ENCODE results near the gene MAPRE2.
"Not testable (repeated sequence)": the region's sequence is repeated elsewhere in the genome, so short reads cannot be mapped to it uniquely, and the experiment has no call there.

The MAPRE2 gene

DNA sequence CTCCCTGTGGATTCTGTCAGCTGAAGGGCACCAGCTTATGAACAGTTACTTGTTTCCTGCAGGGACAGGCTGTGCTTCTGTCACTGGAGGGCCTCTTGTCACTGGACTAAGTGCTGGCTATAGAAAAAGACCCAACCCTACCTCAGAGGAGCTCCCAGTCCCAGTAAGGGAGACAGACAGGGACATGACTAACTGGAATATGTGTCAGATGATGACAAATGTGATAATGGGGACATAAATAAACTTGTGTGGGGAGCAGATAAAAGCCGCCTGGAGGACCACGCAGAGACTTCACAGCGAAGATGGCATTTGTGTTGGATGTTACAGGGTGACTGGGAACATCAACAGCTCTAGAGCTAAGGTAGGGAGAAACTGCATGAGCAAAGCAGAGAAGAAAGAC lies 95.0 kb downstream of the MAPRE2 start:
- no peak for DNase-seq (ENCODE audit: low read depth, low spot score)
- no peak overlapping the region for H3K4me3 ChIP-seq (ENCODE audit: low read length)

DNA sequence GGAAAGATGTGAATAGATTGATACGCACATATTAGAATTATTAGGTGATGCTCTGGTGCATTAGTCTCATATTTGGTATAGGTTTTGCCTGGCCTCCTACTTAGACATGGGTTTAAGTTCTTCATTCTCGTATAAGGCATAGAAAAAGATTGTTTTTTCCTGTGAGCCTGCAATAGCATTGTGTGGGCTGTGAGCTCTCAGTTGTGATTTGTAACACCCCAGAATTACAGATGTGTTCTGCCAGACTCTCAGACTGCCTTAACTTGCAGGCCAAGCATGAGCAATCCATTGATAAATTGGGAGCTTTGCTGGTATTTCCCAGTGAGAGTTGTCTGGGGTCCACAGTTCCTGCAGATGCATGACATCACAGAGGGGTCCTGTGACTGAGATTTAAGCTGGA lies 95.7 kb downstream of the MAPRE2 start:
- no peak for DNase-seq (ENCODE audit: low read depth, low spot score)
- no peak overlapping the region for H3K4me3 ChIP-seq (ENCODE audit: low read length)

DNA sequence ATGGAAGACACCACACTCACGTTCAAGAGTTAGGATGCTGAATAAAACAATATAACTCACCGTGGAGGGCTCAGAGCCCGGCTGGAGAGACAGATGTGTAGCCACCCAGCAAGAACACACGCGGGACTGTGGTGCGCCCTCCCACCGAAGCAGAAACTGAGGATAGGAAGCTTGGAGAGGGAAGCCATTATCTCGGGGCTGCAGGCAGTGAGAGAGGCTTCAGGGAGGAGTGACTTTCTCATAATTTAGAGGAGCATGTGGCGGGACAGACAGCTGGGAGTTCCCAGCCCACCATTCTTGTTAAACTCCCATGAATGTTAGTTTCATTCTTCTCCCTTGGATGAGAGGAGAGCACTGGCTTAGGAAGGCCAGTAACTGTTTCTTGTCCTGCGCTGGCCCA lies 96.4 kb downstream of the MAPRE2 start:
- no peak for DNase-seq (ENCODE audit: low read depth, low spot score)
- H3K4me3 ChIP-seq (ENCODE audit: low read length), result no peak overlapping the region

DNA sequence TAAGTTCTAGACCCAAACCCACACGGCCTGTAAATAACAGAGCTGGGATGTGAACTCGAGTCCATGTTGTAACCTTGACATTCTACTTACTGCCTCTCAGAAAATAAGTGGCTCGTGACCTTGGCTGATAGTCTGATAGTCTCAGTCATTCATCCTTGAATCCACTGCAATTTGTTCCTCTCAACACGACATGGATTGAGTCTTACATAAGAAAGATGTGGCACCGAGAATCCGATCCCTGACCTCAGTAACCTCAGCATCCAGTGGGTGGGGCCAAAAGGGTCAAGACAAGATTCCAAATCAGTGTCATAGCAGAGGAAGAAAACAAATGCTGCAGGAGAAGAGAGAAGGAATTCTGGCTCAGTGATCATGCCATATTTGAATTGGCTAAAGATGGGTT lies 97.6 kb downstream of the MAPRE2 start:
- H3K4me3 ChIP-seq (ENCODE audit: low read length), result no peak overlapping the region

DNA sequence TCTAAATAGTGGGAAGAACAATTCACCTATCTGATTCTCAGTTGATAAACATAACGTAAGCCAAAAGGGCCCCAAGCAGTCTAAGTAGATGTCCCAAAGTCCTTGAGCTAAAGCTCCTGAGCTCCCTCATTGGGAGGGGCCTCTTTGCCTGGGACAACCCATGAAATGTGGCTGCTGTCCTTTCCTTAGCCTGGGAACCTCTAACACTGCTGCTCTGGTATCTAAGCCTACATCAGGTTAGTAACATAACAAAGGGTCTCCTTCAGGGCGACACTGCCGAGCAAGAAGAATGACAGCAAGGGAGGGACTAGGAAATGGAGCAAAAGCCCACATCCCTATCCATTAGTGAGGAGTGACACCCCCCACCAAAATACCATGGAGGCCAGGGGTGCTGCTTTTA lies 98.3 kb downstream of the MAPRE2 start:
- H3K4me3 ChIP-seq (ENCODE audit: low read length), result no peak overlapping the region
- no peak for DNase-seq (ENCODE audit: low read depth, low spot score)

More for the DNA sequence above, 97.6 kb downstream of the MAPRE2 start:
- DNase-seq (ENCODE audit: low read depth, low spot score), result no peak

DNA sequence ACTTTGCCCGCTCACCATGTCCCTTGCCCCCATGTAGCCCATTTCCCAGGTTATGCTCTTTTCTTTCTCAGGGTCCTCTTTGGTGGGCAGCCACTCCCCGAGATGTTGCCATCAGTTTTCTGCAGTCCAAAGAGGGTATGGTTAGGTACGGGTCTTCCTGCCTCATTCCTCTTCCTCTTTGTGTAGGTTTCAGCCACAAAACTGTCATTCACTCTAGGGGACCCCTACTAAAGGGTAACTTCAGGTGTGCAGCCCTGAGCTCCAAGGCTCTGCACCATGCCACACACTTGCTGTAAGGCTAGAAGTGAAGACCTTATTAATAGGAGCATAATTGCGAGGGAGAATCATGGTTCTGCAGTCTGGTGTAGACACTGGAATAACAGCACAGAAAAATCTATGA lies 99.9 kb downstream of the MAPRE2 start:
- DNase-seq (ENCODE audit: low read depth, low spot score), result no peak
- H3K4me3 ChIP-seq (ENCODE audit: low read length), result no peak overlapping the region

DNA sequence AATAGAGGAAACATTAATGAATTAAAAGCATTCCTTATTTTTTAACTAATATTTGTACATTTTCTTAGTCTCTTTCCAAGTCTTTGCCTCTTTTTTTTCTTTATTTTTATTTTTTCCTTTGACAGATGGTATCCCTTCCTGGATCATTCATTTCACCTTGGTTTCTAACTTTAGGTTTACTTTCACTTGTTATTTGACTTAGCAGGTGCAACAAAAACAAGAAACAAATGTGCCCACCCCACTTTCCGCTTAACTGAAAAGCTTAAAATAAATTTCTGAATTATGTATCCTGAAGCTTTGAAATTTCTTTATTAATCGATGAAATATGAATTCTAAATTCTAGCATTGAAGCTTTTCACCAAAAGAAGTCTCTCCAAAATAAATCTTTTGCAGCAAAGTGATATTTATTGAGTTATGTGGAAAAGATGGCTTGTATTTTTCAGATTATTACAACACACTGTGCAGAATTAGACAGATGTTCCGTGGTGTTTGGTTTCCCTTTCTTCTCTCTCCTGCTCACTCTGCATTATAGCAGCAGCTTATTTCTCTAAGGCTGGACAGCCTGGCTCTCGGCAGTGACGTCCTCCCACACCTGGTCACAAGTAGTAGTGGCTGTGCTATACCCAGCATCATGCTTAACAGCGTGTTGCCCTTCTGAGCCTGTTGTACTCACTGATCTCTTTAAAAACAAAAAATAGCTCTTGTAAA lies 100.5 kb downstream of the MAPRE2 start:
- DNase-seq (ENCODE audit: low read depth, low spot score), result no peak
- H3K4me3 ChIP-seq (ENCODE audit: low read length), result no peak overlapping the region

DNA sequence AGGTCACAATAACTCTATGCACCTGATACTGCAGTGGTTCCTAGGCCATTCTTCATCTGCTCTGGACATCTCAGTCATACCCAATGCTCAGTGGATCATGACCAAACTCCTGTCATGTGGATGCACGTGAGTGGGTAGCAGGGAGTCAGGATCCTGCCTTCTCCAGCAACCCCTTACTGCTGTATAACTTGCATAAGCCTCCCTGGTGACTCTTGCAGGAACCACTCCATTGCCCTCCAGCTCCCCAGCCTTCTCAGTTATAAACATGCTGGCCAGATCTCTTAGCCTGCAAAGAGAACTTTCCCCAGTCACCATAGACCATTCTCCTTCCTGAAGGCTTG lies 101.0 kb downstream of the MAPRE2 start:
- no peak overlapping the region for H3K4me3 ChIP-seq (ENCODE audit: low read length)
- no peak for DNase-seq (ENCODE audit: low read depth, low spot score)

DNA sequence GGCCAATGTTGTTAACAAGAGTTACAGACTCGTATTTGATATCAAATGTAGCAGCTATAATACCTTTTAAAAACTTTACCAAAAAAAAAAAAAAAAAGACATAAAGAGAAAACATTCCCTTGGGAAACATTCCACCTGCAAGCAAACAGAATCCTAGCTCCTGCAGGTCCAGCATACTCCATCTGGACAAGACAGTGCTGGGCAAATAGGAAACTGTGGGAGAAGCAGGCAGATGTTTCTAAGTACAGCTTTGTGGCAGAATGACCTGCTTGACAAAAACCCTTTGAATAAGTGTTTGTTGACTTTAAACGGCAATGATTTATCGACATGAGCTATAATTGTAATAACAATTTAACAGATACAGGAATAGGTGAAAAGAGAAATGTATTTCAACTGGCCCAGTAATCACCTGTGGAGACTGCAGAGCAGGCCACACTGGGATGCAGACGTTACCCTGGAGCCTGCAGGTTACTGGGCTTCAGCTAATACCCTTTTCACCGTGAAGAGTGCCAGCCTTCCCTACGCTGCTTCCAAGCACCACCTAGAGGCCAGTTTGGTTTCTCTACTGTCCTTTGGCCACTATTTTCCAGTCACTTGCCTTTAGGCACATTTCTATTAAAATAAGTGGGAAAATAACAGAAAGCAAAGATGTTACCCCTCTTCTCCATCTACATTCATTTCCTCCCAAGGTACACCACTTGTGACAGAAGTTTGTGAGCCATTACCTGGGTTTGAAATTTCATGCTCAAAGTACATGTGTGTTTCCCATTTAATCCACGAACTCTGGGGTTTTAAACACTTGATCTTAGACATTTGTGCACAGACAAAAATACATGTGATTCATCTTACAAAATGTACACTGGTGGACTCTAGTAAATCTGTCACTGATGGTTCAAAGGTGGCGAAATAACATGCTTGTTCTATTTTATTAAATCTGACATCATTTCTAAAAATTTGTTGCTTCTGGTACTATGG lies 102.7 kb downstream of the MAPRE2 start:
- H3K4me3 ChIP-seq (ENCODE audit: low read length), result no peak overlapping the region
- peak; percentile 27 for DNase-seq (ENCODE audit: low read depth, low spot score)

DNA sequence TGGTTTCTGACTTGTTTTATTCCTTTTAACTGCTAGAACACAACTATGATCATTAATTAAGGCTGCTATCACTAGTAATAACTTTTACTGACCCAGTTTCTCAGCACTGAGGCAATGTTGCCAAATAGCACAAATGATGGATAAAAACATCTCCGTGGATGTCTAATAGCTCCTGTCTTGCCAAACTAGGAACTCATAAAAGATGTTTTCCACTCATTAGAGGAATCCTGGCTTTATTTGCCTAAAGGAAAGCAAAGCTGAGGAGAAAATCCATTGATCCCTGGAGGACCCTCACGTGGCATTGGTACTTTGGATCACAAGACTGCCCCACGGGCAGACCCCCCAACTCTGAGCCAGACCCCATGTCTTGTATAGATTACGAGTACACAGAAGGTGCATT lies 103.5 kb downstream of the MAPRE2 start:
- no peak for DNase-seq (ENCODE audit: low read depth, low spot score)
- H3K4me3 ChIP-seq (ENCODE audit: low read length), result no peak overlapping the region

DNA sequence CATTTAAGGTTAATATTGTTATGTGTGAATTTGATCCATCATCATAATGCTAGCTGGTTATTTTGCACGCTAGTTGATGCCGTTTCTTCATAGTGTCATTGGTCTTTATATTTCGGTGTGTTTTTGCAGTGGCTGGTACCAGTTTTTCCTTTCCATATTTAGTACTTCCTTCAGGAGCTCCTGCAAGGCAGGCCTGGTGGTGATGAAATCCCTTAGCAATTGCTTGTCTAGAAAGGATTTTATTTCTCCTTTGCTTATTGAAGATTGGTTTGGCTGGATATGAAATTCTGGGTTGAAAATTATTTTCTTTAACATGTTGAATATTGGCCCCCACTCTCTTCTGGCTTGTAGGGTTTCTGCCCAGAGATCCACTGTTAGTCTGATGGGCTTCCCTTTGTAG lies 109.0 kb downstream of the MAPRE2 start:
- not testable (repeated sequence) for H3K4me3 ChIP-seq (ENCODE audit: low read length); DNase-seq (ENCODE audit: low read depth, low spot score)

DNA sequence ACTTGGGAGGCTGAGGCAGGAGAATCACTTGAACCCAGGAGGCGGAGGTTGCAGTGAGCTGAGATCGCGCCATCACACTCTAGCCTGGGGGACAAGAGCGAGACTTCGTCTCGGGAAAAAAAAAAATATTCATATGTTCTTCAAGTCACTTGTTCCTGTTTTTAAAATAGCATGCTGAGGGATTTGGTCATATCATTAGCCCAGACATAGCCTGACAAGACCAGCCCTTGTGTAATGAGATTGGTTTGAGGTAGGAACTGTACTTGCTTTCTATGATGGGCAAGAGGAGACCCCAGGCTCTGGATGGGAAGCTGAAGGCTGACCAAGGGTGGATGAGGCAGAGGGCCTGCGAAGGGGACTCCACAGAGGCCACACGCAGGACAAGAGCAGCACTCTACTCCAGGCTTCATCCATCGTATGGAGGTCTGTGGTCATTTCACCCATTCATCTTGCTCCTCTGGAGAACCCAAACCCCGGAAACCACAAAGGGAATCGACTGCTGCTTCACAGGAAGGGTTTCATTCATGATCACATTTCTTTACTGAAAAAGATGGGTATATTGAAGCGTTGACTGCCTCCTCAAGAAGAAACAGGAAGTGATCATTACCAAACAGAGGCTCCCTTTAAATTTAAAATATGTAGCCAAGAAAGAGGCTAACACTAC lies 112.5 kb downstream of the MAPRE2 start:
- peak; percentile 59 for DNase-seq (ENCODE audit: low read depth, low spot score)

DNA sequence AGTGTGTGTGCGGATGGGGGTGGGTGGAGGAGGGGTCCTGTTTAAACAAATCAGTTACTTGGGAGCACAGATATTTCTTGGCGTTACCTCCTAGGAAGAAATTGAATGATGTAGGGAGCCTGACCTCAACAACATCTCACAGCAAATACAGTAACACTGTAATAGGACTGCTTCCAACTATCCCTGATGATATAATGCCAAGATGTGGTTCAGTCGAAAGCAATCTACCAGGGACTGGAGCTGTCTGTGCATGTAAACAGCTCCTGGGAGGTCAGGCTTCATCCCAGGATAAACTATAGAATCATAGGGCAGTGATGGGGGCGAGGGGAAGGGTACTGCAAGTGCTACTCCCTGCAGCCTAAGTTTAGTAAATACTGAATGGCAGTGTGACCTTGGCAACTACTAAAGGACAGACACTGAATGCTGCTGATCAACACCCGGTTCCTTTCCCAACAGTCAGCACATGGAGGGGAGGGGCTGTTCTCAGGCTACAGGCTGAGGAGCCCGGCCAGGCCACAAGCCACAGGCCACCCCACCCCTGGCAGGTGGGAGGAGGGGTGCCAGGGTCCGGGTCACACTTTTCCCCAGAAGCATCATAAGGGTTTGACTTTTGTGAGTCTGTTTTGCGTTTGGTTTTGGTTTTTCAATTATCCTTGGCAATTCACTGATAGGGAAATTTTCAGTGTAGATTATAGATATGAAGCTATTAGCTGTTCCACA lies 114.3 kb downstream of the MAPRE2 start:
- no peak overlapping the region for H3K4me3 ChIP-seq (ENCODE audit: low read length)
- DNase-seq (ENCODE audit: low read depth, low spot score), result no peak

More for the DNA sequence above, 112.5 kb downstream of the MAPRE2 start:
- H3K4me3 ChIP-seq (ENCODE audit: low read length), result no peak overlapping the region

DNA sequence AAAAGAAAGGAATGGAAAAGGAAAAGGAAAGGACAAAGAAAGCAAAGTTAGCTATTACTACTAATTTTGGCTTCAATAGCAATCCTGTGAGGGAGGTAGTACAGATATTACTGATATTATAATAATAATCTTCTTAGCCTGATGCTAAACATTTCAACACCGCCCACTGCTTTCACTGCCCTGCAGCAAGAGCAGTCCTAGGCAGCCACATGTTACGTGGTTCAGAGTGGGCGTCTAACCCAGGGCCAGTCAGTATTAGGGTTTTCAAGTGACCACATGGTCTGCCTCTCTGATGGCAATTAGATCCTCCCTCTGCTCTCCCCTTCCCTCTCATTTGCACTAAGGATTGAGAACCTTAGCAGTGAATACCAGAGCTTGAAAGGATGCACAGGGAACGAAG lies 116.0 kb downstream of the MAPRE2 start:
- H3K4me3 ChIP-seq (ENCODE audit: low read length), result no peak overlapping the region
- no peak for DNase-seq (ENCODE audit: low read depth, low spot score)

DNA sequence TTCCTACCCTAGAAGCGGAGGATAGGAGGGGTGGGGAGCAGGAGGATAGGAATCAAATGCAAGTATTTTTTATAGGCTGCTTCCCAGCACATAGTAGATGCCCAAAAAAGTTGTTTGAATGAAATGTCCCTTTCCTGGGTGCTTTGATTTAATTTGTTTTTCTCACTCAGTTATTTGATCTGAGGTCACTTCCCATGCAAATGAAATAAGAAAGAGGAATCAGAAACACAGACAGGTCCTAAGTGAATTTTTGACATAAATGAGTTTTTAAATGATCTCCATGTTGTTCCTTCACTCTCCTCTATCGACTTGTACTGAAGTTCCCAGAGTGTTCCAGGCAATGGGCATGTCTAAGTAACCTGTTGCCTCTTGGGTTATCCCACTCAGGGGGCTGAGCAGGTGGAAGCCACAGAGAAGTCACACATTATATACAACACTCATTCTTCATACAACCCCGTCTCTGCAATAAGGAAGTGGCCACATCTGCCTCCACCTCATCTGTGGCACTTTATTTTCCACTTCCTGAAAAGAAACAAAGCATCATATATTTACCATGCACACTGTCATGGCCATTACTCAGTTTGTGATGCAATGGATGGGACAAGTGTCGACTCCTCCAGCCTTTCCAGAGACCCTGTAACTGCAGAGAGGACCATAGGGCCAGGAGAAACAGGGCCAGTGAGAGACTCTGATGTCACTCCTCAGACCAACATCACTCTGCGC lies 117.7 kb downstream of the MAPRE2 start:
- DNase-seq (ENCODE audit: low read depth, low spot score), result peak; percentile 58
- H3K4me3 ChIP-seq (ENCODE audit: low read length), result no peak overlapping the region

DNA sequence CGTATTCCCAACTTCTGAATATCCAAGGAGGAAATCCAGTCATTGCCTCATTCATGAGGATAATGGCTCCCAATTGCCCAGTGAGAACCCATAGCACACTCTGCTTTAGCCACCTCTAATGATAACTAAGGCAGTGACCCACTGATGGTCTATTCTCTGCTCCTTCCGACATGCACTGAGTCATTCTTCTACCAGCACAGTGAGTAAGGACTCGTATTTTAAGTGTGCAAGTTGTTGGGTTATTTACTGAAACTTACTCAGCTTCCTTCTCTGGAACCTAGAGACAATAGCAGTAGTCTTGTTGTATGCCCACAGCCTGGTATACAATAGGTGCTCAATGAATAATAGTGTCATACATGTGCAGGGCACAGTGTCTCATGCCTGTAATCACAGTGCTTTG lies 118.6 kb downstream of the MAPRE2 start:
- H3K4me3 ChIP-seq (ENCODE audit: low read length), result no peak overlapping the region
- no peak for DNase-seq (ENCODE audit: low read depth, low spot score)

DNA sequence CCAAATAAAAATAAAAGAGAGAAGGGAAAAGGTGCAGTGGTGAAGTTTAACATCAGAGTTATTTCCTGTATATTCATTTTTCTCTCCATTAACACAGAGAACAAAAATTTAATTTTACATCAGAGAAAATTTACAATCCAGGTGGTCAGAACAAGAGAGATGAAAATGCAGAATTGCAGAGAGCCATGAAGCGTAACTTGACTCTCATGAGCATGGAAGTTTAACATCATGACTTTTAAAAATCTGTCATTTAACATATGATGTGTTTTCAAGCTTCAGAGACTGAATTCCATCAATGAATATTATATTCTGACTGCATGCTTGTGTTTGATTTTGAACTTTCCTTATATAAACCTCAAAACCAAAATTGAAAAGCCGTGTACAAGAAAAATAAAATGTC lies 120.3 kb downstream of the MAPRE2 start:
- no peak for DNase-seq (ENCODE audit: low read depth, low spot score)
- H3K4me3 ChIP-seq (ENCODE audit: low read length), result no peak overlapping the region

DNA sequence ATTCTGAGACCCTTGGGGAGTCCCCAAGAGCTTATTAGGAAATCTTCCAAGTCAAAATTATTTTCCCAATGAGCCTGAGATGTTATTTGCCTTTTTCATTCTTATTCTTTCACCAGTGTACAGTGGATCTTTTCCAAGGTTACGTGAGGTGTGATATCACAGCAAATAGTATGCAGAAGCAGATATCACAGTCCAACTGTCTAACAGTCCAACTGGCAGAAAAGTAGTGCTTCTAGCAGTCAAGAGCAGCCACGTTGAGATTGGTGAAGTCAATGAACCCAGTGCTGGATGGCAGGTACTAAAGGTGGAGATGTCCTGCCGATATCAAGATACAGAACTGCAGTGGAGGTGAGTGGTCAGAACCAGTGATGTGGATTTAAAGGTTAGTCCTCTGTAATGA lies 120.7 kb downstream of the MAPRE2 start:
- DNase-seq (ENCODE audit: low read depth, low spot score), result no peak
- H3K4me3 ChIP-seq (ENCODE audit: low read length), result no peak overlapping the region

DNA sequence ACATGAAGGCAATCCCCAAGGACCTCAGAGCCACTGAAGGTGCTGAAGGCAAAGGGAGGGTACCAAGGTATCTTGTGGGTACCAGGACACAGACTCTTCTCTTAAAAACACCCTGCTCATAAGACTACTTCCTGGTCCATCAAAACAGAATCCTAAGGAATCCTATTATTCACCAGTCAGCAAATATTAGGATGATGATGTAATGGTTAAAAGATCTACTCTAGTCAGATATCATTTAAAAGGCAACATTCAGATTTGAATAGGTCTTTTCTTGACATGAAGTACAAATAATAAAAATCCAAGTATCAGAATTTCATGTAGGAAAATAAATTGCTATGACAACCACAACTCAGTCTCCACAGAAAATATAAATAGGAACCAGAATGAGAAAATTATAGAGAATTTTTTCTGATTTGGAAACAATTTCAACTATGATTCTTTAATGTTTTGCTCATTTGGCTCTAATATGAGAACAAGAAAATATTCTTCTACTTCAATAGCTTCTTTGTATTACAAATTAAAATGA lies 121.9 kb downstream of the MAPRE2 start:
- DNase-seq (ENCODE audit: low read depth, low spot score), result no peak

More for the DNA sequence above, 121.9 kb downstream of the MAPRE2 start:
- H3K4me3 ChIP-seq (ENCODE audit: low read length), result no peak overlapping the region

Measured in Jurkat, Clone E6-1 (cell line).